ENCODE results near the gene MTERF4. TPM values are rescaled to one million over a fixed set of nuclear protein-coding genes. Genes with fewer than 3 reads are reported as not detected.
"Not testable (repeated sequence)": the region's sequence is repeated elsewhere in the genome, so short reads cannot be mapped to it uniquely, and the experiment has no call there.

The MTERF4 gene
- total RNA-seq, 1 donor from 2014 or later, result 34.6 TPM

DNA sequence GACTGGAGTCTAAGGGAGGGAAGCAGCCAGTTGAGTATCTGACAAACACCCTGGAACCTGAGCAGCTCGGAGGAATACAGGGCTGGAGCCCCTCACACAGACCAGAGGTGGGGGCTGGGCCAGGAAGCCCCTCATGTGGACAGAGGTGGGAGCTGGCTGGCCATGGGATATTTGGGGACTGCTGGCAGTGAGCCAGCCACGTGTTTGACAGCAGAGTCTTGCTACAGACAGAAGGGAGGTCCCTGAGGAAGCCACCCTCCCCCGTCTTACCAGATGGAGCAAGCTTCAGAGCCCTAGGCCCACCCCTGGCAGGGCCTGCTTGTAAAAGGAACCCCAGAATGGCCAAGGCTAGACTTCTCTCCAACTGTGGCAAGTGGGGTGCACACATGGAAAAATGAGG lies 3.6 kb upstream of the MTERF4 start:
- no peaks in the 10 kb centered on the region for H3K27me3 ChIP-seq
- no peaks in the 10 kb centered on the region for H3K36me3 ChIP-seq
- H3K4me3 ChIP-seq, result no peak overlapping the region
- H3K4me1 ChIP-seq, result peaks cover 16% of the 10 kb centered on the region
- ATAC-seq (no peak), DNase-seq (no peak)
- intact Hi-C loops (cut with DNase I), result no loop called here
- H3K27ac ChIP-seq, result no peak overlapping the region
- no peaks in the 10 kb centered on the region for H3K9me3 ChIP-seq
- TF ChIP-seq, protein P1, sequence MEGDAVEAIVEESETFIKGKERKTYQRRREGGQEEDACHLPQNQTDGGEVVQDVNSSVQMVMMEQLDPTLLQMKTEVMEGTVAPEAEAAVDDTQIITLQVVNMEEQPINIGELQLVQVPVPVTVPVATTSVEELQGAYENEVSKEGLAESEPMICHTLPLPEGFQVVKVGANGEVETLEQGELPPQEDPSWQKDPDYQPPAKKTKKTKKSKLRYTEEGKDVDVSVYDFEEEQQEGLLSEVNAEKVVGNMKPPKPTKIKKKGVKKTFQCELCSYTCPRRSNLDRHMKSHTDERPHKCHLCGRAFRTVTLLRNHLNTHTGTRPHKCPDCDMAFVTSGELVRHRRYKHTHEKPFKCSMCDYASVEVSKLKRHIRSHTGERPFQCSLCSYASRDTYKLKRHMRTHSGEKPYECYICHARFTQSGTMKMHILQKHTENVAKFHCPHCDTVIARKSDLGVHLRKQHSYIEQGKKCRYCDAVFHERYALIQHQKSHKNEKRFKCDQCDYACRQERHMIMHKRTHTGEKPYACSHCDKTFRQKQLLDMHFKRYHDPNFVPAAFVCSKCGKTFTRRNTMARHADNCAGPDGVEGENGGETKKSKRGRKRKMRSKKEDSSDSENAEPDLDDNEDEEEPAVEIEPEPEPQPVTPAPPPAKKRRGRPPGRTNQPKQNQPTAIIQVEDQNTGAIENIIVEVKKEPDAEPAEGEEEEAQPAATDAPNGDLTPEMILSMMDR (IDR thresholded peaks at IDR 0.05), result no peak

DNA sequence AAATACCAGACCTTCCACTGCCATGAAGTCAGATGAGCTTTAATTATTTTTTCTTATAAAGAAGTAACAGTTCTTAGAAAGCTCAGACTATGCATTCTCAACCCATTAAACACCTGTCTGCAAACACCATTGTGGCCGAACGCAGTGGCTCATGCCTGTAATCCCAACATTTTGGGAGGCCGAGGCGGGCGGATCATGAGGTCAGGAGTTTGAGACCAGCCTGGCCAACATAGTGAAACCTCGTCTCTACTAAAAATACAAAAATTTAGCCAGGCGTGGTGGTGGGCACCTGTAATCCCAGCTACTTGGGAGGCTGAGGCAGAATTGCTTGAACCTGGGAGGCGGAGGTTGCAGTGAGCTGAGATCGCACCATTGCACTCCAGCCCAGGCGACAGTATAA lies 2.5 kb upstream of the MTERF4 start:
- H3K27ac ChIP-seq; ATAC-seq; DNase-seq; H3K9me3 ChIP-seq; H3K27me3 ChIP-seq; H3K4me3 ChIP-seq; H3K36me3 ChIP-seq; intact Hi-C loops (cut with DNase I): not testable (repeated sequence)
- peaks cover 26% of the 10 kb centered on the region for H3K4me1 ChIP-seq

DNA sequence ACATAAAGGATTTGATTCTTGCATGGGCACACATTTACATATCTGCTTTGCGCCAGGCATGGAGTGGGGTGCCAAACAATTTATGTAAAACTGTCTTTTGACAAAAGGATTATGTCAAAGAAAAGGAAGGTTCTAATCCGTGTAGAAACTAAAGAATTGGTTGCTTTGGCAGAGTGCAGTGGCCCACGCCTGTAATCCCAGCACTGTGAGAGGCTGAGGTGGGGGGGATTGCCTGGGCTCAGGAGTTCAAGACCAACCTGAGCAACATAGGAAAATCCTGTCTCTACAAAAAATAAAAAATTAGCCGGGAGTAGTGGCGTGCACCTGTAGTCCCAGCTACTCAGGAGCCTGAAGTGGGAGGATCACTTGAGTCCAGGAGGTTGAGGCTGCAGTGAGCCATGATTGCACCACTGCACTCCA lies 1.1 kb upstream of the MTERF4 start:
- no peak for ATAC-seq
- H3K36me3 ChIP-seq, result peaks cover 17% of the 10 kb centered on the region
- peaks cover 31% of the 10 kb centered on the region for H3K4me1 ChIP-seq
- peak overlapping the region; percentile 96 for H3K27ac ChIP-seq
- peak overlapping the region; percentile 88 for H3K4me3 ChIP-seq
- intact Hi-C loops (cut with DNase I), result no loop called here
- no peaks in the 10 kb centered on the region for H3K27me3 ChIP-seq
- no peaks in the 10 kb centered on the region for H3K9me3 ChIP-seq
- TF ChIP-seq, protein P1 (IDR thresholded peaks at IDR 0.05), result no peak
- DNase-seq, result no peak

DNA sequence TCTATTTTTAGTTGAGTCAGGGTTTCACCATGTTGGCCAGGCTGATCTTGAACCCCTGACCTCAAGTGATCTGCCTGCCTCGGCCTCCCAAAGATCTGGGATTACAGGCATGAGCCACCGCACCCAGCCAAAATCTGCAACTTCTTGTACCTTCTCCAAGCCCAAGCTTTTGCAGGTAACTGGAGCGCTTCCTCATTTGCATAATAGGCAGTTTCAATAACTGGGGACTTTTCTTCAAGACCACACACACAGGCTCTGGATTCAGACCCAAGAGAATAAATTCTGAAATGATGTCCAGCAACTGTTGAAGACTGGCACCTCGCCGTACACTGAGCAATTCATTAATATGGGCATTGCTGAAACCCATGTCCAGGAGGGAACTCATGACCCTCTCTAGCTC lies 2.8 kb downstream of the MTERF4 start:
- no peaks in the 10 kb centered on the region for H3K27me3 ChIP-seq
- DNase-seq, result no peak
- no peaks in the 10 kb centered on the region for H3K9me3 ChIP-seq
- peaks cover 57% of the 10 kb centered on the region for H3K36me3 ChIP-seq
- intact Hi-C loops (cut with DNase I), result no loop called here
- peaks cover 43% of the 10 kb centered on the region for H3K4me1 ChIP-seq
- no peak overlapping the region for H3K27ac ChIP-seq
- TF ChIP-seq, protein P1 (IDR thresholded peaks at IDR 0.05), result no peak
- H3K4me3 ChIP-seq, result no peak overlapping the region
- no peak for ATAC-seq

DNA sequence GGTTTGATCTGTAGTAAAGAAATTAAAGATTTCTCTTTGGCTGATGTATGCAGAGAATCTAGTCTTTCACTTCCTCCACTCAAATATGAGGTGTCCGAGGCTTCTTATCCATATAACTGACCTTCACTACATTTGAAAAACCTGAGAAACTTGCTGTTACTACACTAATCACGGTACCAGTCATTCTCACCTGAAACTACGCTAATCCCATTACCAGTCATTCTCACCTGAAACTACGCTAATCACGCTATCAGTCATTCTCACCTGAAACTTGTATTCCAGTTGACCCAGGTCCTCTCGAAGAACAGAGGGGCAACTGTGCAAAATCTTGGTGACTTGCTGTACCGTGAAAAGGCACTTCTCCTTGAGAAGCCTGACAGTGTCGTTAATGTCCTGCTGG lies 5.1 kb downstream of the MTERF4 start:
- TF ChIP-seq, protein P1 (IDR thresholded peaks at IDR 0.05), result no peak
- no peak for DNase-seq
- no peak overlapping the region for H3K27ac ChIP-seq
- intact Hi-C loops (cut with DNase I), result no loop called here
- no peak for ATAC-seq
- no peaks in the 10 kb centered on the region for H3K27me3 ChIP-seq
- H3K36me3 ChIP-seq, result peaks cover 74% of the 10 kb centered on the region
- H3K4me3 ChIP-seq, result no peak overlapping the region
- H3K9me3 ChIP-seq, result no peaks in the 10 kb centered on the region
- H3K4me1 ChIP-seq, result peaks cover 31% of the 10 kb centered on the region

DNA sequence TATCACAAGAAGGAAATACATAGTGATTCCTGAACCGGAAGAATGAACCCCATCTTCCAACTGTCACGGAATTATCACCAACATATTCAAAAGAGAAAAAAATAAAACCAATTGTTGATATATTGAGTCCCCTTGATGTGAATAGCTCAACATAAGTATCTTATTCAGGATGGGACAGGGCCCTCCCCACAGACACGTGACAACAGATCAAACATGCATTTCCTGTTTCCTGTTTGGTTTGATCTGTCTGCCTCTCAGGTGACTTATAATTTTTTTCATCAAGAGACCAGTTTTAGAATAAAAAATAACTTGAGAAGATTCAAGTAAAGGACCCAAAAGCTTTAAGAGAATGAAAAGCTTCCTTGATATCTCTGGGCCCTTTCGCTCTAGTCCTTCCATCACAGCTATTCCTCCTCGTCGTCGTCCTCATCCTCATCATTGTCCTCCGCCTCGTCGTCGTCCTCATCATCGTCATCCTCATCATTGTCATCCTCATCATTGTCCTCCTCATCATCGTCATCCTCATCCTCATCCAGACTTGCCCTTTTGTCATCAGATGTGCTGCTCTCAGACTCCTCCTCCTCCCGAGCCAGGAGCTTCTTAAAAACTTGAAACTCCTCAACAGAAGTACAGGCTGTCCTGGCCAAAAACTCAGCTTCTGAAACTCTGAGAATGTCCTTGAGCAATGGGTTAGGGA lies 6.3 kb downstream of the MTERF4 start:
- TF ChIP-seq, protein P1 (IDR thresholded peaks at IDR 0.05), result no peak
- intact Hi-C loops (cut with DNase I), result no loop called here
- no peak overlapping the region for H3K27ac ChIP-seq
- H3K9me3 ChIP-seq, result no peaks in the 10 kb centered on the region
- peaks cover 27% of the 10 kb centered on the region for H3K4me1 ChIP-seq
- no peaks in the 10 kb centered on the region for H3K27me3 ChIP-seq
- H3K4me3 ChIP-seq, result no peak overlapping the region
- H3K36me3 ChIP-seq, result peaks cover 85% of the 10 kb centered on the region
- no peak for ATAC-seq
- DNase-seq, result no peak

All from upper lobe of right lung (tissue), 1 donor.